Liver (tissue), 3 donors: Measurements from ENCODE around the gene PLPP4.

Experiments
- EGR1 ChIP-seq, 2 donors: IDR thresholded peaks; 2 replicates each; pipeline ENCODE4 v1.6.1; 2016 to 2018; ENCODE audit warnings: antibody characterized with exemption in 2 of 2, low read depth in 2 of 2
- FOXA1 ChIP-seq: IDR thresholded peaks from 2 replicates; pipeline ENCODE4 v1.6.1; 2016; ENCODE audit warnings: antibody characterized with exemption
- GABPA ChIP-seq, 2 donors: IDR thresholded peaks in 1 of 2; conservative IDR thresholded peaks in 1 of 2; 2 replicates each; pipeline ENCODE4 v1.6.1; 2016; ENCODE audit warnings: antibody characterized with exemption in 2 of 2, mild to moderate bottlenecking in 1 of 2, moderate library complexity in 1 of 2
- MAX ChIP-seq: IDR thresholded peaks from 2 replicates; pipeline ENCODE4 v1.6.1; 2016; ENCODE audit warnings: antibody characterized with exemption
- NR2F2 ChIP-seq: IDR thresholded peaks from 2 replicates; pipeline ENCODE4 v1.6.1; 2016; ENCODE audit warnings: antibody characterized with exemption
- RAD21 ChIP-seq, 2 donors: IDR thresholded peaks; 2 replicates each; pipeline ENCODE4 v1.6.1; 2016; ENCODE audit warnings: antibody characterized with exemption in 2 of 2, mild to moderate bottlenecking in 2 of 2
- REST ChIP-seq: IDR thresholded peaks from 2 replicates; pipeline ENCODE4 v1.6.1; 2016; ENCODE audit warnings: antibody characterized with exemption, mild to moderate bottlenecking
- TAF1 ChIP-seq: conservative IDR thresholded peaks from 2 replicates; pipeline ENCODE4 v1.6.1; 2016; ENCODE audit warnings: antibody characterized with exemption, mild to moderate bottlenecking
- YY1 ChIP-seq: IDR thresholded peaks from 2 replicates; pipeline ENCODE4 v1.6.1; 2016; ENCODE audit warnings: antibody characterized with exemption, mild to moderate bottlenecking
- TF ChIP-seq, protein P1 (sequence below): fragments of 150-350 bp; IDR thresholded peaks from 2 replicates; pipeline ENCODE4 v1.5.1; 2017; ENCODE audit warnings: improper control_type of control experiment, low read depth, low read length; ENCODE audit not compliant: missing input control
- TF ChIP-seq, protein P2 (sequence below): IDR thresholded peaks from 2 replicates; pipeline ENCODE4 v1.6.1; 2016; ENCODE audit warnings: antibody characterized with exemption
- donor health status: healthy.
- donor health status: healthy.

DNA sequence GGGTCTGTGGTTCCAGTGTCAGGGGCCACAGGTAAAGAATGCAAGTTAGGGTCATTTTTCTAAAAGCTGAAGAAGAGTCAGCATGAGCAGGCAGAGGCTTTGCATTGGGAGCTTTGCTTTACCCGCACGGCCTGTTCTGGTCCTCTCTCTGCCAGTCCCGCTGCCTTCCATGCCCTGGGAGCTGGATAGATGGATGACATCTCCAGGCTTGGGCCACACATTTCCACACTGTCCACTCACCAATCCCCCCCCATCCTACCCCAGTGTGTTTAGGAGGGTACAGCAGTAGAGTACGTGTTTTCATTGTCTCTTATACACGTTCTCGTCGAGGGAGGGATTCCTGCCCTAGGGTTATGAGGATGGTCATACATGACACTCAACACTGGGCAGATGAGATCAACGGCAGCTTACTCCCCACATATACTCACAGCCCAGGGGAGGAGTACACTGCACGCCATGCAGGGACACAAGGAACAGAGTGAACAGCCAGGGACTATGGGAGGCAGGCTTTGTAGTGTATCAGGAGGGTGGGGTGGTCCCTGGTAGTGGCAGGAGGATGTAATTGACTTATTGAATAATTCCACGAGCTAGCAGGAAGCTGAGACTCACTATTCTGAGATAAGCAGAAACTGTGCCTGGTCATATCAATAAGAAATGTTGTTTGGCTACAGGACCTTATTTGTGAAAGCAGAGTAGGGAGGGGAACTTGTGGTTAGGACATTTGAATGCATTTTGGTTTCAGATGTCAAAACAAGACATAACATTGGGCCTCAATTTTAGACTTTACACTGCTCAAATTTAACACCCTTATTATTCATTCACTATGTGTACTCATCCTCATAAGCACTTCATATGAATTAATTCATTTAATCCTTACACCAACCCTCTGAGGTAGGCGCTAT lies 36.6 kb downstream of the PLPP4 start:
- TF ChIP-seq EGR1 (IDR thresholded peaks at IDR 0.05; ENCODE audit: low read depth in 2 of 2), result no peak
- TF ChIP-seq, protein P1, sequence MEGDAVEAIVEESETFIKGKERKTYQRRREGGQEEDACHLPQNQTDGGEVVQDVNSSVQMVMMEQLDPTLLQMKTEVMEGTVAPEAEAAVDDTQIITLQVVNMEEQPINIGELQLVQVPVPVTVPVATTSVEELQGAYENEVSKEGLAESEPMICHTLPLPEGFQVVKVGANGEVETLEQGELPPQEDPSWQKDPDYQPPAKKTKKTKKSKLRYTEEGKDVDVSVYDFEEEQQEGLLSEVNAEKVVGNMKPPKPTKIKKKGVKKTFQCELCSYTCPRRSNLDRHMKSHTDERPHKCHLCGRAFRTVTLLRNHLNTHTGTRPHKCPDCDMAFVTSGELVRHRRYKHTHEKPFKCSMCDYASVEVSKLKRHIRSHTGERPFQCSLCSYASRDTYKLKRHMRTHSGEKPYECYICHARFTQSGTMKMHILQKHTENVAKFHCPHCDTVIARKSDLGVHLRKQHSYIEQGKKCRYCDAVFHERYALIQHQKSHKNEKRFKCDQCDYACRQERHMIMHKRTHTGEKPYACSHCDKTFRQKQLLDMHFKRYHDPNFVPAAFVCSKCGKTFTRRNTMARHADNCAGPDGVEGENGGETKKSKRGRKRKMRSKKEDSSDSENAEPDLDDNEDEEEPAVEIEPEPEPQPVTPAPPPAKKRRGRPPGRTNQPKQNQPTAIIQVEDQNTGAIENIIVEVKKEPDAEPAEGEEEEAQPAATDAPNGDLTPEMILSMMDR, result no peak
- TF ChIP-seq MAX, result no peak
- TF ChIP-seq FOXA1, result no peak
- TF ChIP-seq YY1, result no peak
- TF ChIP-seq TAF1, result no peak
- TF ChIP-seq, protein P2, sequence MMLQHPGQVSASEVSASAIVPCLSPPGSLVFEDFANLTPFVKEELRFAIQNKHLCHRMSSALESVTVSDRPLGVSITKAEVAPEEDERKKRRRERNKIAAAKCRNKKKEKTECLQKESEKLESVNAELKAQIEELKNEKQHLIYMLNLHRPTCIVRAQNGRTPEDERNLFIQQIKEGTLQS, result no peak
- TF ChIP-seq RAD21 (IDR thresholded peaks at IDR 0.05), result no peak
- no peak for TF ChIP-seq REST
- TF ChIP-seq GABPA (IDR thresholded peaks at IDR 0.05 in 1 of 2, conservative IDR thresholded peaks at IDR 0.05 in 1 of 2), result no peak
- TF ChIP-seq NR2F2, result no peak
